ENCODE measurements around the gene FXN.
"Not testable (repeated sequence)": the region's sequence is repeated elsewhere in the genome, so short reads cannot be mapped to it uniquely, and the experiment has no call there.

The FXN gene

DNA sequence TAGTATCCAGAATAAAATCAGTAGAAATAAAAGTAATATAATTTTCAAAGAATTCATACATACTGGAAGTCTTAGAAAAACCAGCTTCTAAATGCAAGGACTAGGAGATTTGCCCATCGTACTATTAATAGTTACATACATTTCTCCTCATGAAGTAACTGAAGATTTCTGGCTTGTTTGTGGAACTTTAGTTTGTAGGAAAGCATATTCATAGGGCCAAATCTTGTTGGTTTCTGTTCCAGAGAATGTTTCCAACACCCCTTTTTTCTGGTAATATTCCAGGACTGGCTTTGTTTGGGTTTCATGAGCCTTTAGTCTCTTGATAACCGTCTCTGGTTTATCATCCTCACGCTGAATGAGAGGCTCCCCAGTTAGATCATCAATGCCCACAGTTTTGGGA, 72.2 kb downstream of the FXN start:
- DNase-seq = no peak

DNA sequence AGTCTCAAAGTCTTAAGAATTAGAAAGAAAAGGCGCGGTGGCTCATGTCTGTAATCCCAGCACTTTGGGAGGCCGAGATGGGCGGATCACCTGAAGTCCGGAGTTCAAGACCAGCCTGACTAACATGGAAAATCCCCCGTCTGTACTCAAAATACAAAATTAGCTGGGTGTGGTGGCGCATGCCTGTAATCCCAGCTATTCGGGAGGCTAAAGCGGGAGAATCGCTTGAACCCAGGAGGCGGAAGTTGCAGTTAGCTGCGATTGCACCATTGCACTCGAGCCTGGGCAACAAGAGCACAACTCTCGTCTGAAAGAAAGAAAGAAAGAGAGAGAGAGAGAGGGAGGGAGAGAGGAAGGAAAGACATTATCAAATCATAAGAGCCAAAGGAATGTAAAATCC, 73.2 kb downstream of the FXN start:
- not testable (repeated sequence) for DNase-seq

DNA sequence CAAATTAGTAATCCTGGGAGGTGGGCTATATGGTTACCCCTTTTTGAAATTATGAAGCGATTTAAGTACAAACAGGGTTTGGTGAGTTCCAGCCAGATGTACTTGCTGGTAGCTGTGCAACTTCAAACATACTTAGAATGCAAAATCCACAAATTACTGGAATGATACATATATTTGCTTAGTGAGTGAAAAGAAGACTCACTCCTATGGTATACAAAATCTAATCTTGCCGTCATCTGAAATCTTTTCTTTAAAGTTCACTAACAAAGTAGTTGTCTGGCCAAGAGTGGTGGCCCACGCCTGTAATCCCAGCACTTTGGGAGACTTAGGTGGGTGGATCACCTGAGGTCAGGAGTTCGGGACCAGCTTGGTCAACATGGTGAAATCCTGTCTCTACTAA, 73.6 kb downstream of the FXN start:
- no peak for DNase-seq

DNA sequence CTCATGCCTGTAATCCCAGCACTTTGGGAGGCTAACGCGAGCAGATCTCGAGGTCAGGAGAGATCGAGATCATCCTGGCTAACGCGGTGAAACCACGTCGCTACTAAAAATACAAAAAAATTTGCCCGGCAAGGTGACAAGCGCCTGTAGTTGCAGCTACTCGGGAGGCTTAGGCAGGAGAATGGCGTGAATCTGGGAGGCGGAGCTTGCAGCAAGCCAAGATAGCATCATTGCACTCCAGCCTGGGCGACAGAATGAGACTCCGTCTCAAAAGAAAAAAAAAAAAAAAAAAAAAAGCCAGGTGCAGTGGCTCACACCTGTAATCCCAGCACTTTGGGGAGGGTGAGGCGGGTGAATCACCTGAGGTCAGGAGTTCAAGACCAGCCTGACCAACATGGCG, 77.1 kb downstream of the FXN start:
- DNase-seq = not testable (repeated sequence)

DNA sequence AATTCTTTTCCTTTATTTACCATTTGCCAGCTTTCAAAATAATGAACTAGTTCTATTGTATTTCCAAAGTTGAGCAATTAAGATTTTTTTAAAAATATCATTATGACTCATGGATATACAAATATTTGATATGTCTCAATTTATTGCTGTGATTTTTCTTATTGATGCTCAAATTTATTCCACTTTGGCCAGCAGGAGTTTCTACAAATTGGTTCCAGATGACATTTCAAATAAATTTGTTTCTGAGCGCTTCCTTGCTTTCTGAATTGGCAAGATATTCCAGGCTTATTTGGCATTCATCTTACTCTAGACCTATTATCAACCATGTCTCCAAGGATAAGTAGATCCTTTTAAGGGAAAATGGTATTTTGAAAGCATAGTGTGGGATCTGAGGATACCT, 80.1 kb downstream of the FXN start:
- DNase-seq = no peak

DNA sequence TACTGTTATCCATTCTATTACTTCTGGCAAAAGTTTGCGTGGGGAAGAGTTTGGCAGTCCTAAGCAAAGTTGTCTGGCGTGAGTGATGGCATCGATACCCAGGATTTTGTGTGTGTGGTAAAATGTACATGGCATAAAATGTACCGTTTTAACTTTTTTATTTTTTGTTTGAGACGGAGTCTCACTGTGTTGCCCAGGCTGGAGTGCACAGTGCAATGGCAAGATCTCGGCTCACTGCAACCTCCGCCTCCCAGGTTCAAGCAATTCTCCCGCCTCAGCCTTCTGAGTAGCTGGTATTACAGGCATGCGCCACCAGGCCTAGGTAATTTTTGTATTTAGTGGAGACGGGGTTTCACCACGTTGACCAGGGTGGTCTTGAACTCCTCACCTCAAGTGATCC, 83.1 kb downstream of the FXN start:
- no peak for DNase-seq

DNA sequence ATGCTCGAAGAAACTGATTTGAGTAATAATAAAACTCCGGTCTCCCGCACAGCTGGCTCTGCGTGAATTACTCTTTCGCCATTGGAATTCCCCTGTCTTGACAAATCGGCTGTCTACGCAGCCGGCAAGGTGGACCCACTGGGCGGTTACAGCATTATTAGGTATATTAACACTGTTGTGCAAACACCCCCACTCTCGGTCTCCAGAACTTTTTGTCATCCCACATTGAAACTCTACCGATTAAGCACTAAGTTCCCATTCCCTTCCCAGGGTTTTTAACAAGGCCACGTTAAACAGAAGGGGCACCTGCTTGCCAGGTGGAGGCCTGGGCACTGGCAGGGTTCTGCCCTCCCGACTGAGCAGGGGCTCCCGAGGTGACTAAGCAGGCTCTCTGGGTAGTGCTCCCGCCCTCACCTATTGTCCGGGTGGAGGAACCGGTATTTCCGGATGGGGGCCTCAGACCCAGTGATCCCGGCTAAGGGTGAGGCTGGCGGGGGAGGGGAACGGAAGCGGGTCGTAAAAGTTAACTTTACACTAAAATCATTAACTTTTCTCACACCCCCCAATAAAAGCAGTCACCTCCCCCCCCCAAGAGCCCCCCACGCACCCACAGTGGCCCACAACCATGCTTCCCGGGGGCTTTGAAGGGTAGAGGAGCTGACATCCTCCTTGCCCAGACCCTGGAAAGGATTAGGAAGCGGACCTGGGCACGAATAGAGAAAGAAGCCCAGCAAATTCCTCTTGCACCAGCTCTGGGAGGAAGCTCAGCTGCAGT, 85.0 kb downstream of the FXN start:
- DNase-seq = peak; percentile 17

DNA sequence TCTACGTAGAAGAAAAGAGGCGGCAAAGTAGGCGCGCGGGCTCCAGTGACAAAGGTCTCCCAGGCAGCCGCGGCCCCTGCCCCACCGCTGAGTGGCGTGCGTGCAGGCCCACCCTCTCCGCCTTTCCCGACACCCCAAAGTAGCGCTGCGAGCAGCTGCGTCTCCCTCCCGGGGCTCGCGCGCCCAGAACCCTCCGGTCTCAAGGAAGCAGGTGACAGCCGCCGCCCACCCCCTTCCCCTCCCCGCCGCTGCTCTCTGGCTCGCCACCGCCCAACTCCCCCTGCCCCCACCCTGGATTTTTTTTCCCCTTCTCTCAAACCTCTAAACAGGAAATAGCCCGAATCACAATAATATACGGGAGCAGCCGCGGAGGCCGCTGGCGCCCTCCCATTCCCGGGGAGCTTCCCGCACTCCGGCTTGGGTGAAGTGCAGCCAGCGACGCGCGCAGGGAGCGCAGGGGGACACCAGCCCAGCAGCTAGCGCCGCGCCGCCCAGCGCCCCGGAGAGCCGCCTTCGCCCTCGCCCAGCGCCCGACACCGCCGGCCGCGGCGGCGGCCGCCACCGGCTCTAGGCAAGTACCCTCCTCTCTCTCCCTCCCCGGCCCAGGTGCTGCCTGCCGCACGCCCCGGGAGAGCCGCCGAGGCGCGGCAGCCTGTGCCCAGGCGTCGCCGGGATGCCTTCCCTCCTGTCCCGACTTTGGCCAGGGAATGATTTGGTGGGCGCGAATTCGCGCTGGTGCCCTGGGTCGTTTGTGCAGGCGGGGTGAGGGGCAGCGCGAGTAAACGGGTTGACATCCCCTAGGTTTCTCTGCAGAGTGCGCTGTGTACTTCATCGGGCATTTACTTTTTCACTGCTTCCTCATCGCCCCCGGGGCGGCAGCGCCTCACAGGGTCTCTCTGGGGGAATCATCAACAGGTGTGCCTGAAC, 85.9 kb downstream of the FXN start:
- DNase-seq = peak; percentile 21

DNA sequence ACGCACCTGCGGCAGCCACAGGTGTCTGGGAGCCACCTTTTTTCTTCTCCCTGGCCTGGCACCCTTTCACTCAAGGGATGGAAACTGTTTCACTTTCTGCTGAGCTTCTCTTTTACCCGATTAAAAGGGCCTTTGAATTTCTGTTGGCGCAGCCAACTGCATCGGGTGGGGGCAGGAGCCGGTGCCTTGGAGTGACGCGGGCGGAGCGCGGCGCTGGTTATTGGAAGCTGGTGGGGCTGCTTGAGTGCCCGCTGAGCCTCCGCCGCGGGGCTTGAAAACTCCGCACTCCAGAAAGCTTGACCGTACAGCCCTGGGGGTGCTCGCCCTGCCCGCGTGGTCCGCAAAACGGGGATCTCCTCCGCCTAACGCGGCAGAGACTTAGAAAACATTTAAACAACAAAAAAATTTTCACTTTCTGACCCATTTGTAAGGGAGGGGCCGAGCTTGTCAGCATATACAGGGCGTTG, 86.6 kb downstream of the FXN start:
- peak; percentile 40 for DNase-seq

DNA sequence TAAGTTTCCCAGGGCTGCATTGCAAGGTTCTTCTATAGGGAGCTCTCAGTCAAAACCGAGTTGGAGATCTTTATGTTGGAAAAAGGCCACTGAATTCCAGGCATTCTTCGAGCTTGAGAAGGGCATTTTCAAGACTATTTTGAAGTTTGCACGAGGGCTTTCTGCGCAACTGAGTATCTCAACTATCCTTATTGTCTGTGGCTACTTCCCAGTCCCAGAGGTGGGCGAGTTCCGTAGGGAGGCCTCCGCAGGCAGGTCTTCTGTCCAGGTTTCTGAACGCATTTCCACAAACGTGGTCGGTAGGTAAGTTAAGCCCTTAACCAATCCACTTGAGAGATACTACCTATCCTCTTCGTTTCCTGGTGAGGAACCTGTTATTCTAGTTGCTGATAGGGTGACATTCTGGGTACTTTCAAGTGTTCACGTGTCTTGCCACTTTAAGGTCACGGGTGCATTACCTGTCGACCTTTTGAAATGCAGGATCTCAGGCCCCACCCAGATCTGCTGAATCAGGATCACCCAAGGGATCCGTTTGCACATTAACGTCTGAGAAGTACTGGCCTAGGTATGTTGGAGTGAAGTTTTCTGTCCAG, 87.1 kb downstream of the FXN start:
- no peak for DNase-seq

DNA sequence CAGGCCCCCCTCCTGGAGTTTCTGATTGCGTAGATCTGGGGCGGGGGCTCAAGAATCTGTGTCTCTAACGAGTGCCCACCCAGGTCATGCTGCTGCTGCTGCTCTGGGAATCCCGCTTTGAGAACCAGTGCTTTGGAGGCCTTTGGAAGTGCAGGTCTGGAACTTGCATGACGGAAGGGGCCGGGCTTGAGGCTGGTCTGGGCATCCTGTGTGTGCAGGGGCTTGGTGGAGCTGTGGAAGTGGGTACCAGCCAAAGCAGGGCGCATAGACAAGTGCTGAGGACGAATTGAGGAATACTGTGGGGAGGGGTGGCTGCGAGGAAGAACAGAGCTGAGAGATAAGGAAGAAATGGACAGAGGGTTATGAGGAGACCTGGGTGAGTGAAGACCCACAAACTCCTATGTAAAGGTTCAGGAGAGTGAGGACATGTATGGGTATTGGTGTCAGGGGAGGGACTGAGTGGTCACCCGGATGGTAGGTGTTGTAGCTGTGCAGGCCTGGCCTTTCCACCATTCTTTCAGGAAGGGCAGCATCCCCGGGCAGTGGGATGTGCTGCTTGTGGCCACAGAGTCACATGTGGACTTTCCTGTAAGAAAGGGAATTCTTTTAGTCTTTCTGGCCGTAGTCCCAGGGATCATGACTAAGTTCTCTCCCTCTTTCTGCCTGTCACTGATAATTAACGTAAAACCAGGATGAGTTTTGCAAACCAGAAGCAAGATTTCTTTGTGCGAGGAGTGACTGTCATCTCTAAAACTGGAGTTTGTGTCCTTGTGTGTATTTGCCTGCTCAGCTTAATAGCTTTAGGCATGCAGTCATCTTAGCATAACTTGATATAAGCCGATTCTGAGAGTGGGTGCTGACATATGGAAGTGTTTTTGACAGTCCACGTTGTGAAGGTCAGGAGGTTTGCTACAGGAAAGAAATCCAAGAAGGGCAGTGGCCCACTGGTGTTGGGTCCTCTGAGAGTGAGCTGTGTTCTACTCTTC, 95.2 kb downstream of the FXN start:
- no peak for DNase-seq

DNA sequence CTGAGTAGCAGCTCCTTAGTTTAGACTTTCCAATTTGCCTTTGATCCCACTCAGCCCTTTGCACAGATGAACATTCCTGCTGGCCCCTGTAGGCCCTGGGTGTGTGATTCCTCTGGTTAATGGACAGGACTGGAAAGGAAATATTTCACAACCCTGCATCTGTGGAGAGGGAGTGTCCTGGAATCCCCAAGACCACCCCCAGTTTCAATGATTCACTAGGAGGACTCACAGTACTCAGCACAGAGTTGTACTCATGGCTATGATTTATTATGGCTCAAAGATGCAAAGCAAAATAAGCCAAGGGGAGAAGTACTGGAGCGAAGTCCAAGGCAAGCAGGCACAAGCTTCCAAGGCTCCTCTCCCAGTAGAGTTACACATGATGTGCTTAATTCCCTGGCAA, 96.1 kb downstream of the FXN start:
- no peak for DNase-seq

DNA sequence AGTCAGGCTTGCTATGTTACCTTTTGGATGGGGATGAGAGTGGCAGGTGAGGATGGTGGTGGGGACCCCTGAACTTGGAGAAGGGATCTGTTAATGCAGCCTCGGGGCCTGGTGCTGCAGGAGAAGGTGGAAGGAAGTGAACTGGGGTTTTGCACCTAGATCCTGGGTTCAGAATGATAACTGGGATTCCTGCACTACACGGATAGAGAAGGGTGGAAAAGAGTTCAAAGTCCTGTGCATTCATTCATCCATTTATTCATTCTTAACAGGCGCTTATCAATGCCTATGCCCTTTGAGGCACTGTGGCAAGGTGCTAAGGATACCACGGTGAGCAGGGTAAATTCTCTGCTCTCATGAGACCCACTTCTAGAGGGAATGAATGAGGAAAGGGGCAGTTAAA, 96.8 kb downstream of the FXN start:
- no peak for DNase-seq

DNA sequence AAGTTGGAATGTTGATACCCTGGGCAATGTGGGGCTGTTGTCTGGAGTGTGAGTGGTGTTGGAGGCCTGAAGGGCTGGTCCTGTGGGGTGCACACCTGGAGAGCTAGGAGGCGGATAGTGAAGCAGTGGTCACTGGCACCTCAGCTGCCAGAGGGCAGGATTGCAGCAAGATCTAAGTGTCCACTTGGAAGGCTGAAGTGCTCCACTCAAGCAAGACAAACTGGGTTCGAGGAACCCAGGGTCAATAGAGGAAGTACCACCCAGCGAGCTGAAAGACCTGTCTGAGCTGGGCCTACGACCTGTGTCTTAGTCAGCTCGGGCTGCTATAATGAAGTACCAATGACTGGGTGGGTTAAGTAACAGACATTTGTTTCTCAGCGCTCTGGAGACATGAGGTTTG, 98.9 kb downstream of the FXN start:
- no peak for DNase-seq

DNA sequence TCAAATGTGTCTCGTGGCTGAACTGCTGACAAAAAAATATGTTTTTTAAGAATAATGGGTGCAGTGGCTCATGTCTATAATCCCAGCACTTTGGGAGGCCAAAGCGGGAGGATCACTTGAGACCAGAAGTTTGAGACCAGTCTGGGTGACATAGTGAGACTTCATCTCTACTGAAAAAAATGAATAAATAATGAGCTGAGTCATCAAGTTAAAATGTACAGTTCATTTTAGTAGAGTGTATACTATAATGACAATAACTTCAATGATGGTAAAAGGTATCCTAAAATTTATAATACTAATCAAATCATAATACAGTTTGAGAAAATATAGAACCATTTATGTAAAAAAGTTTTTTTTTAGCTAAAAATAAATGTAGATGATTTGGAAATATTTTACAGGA, 100.6 kb downstream of the FXN start:
- no peak for DNase-seq

DNA sequence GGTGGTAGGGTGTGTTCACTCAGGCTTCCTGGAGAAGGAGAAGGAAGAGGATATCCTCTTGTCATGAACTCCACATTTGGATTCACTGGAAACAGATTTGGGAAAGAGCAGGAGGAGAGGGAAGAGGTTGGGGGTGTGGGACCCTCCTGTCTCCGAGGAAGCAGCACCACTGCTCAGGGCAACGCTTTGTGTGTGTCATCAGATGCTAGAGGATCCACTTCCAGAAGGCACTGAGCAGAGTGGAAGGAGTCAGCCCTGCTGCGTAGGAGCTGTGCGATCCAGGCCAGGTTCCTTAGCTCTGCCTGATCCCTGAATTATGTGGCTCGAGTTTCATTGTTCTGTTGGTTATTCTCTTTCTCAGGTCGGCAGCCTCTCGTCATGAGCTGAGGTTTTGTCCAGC, 101.2 kb downstream of the FXN start:
- no peak for DNase-seq

DNA sequence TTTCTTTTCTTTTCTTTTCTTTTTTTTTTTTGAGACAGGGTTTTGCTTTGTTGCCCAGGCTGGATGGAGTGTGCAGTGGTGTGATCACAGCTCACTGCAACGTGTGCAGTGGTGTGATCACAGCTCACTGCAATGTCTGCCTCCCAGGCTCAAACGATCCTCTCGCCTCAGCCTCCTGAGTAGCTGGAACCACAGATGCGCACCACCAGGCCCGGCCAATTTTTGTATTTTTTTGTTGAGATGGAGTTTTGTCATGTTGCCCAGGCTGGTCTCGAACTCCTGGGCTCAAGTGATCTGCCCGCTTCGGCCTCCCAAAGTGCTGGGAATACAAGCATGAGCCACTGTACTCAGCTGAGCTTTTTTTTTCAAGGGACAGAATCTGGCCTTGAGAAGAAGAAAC, 101.8 kb downstream of the FXN start:
- no peak for DNase-seq

DNA sequence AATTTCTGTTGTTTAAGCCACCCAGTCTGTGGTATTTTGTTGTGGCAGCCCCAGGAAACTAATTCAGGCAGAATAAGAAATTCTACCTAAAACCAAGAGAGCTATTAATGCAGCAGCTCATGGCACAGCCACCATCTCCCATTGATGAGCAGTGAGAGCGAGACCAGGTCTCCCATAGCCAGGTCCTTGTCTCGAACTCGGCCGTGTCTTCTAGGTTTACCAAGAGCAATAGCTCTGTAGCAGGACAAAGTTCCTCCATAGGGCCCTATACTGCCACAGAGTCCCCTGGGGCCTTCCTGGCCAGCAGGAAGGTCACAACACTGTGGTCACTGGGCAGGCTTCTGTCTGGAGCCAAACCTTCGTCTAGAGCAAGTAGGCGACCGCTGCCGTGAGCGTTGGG, 104.0 kb downstream of the FXN start:
- DNase-seq = no peak

DNA sequence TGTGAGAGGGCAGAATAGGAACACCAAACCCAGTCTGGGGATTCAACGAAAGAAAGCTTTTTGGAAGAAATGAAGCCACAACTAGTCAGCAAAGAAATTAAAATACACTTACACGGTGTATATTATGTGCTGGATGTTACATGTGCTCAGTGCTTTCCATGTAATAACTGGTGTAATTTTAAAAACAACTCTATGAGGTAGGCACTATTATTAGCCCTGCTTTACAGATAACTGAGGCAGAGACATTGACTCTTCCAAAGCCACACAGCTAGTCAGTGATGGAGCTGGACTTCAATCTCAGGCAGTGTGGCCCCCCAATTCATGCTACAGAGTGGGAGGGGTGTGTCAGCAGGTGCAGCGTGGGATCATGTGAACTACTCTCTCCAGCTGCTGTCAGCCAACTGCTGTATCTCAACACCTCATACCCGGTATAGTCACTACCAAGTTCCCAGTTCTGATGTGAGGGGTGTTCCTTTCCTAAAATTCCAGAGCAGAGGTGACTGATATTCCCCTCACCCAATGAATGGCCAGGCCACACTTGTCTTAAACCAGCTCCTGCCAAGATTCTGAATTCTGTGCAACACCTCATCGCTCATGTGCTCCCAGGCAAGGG, 104.7 kb downstream of the FXN start:
- no peak for DNase-seq

DNA sequence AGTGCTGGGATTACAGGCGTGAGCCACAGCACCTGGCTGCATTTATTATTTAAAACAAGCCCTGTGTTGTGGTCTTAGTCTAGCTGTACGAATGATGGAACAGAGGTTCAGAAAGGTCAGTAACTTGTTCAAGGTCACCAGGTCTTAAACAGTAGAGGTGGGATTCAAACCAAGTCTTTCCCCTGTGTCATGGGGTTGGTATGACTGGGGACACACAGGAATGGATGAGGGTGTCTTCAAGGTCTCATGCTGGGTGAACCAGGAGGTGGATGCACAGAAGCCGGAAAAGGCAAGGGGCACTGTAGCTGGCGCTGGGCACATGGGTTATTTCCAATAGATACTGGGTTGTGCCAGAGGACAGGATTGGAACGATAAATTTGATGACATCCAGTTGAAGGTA, 106.3 kb downstream of the FXN start:
- no peak for DNase-seq

DNA sequence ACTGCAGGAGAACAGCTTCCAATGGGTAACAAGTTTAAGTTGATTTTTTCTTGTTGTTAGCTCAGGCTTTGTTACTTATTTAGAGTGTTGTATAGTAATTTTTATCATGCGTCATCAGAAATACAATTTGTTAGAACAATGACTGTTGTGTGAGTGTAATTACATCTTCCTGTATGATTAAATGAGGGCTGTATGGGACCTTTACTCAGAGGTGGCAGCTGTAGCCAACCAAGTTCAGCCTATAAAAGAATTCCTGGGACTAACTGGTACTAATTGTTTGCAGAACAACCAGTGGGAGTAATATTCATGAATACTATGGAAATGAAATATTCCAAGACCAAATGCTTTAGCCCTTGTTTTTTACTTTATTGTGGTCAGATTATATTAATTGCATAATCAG, 107.7 kb downstream of the FXN start:
- no peak for DNase-seq

DNA sequence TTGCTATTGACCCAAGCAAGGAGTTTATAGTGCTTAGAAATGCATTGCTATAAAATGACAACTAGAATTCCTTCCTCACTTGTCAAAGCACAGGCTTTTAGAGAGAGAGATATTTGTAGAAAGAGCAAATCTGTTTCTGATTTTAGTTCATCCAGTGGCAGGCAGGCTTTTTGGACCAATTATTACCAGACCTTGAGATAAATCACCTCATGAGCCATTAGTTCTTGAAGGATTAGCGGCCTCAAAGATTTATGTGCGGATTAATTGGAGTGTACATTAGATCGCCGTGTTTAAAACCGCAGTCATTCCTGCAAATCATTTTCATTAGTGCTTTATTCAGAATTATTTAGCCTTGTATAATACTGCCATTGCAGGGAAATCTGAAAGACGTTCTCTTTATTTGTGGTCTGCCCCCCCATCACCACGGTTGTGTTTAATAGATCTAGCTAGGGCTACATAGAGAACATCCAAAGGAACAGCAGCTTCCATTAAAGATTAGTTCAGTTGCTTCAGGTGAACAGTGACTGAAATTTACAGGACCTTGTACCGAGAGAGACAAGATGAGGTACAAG, 109.7 kb downstream of the FXN start:
- DNase-seq = no peak

All from activated CD4-positive, alpha-beta T cell treated with anti-CD3 and anti-CD28 coated beads, Interleukin-10, Interleukin-2, amounts not matched to agents 100 ng/mL and 50 ng/mL, durations not matched to agents 16 hours and 8 hours (primary cell).